Thoracic aorta (tissue), 2 donors: Measurements from ENCODE around the gene TMEM150C. TPM values are rescaled to one million over a fixed set of nuclear protein-coding genes. Genes with fewer than 3 reads are reported as not detected.

ENCODE experiments used
- ATAC-seq: fragments of 150-250 bp; one replicate; pipeline ENCODE4 v1.8.0; 2017; ENCODE audit warnings: low read depth; ENCODE audit not compliant: insufficient number of reproducible peaks, low FRiP score
- DNase-seq: peaks from one replicate; pipeline ENCODE4 v3.0.0-alpha.2; 2020; ENCODE audit warnings: low spot score
- H3K27ac ChIP-seq, 2 donors: fragments of 200-600 bp; sonication (generic); 1 replicate in 1 of 2; 2 replicates in 1 of 2; pipeline ENCODE4 v1.5.1; 2016; ENCODE audit warnings: mild to moderate bottlenecking in 2 of 2, moderate library complexity in 2 of 2
- H3K27me3 ChIP-seq: fragments of 200-600 bp; sonication (generic); replicated peaks from 2 replicates; pipeline ENCODE4 v1.6.0; 2016; ENCODE audit warnings: mild to moderate bottlenecking; ENCODE audit not compliant: insufficient read depth
- H3K36me3 ChIP-seq: fragments of 200-600 bp; sonication (generic); one replicate; pipeline ENCODE4 v1.5.1; 2016
- H3K4me1 ChIP-seq, 2 donors: fragments of 200-600 bp; sonication (generic); 1 replicate in 1 of 2; 2 replicates in 1 of 2; pipeline versions ENCODE4 v1.5.1 to v1.6.0; 2016; ENCODE audit warnings: low read depth in 2 of 2, mild to moderate bottlenecking in 1 of 2; ENCODE audit not compliant: control insufficient read depth in 1 of 2
- H3K4me3 ChIP-seq: fragments of 200-600 bp; sonication (generic); 2 replicates; pipeline ENCODE4 v1.5.1; 2016; ENCODE audit warnings: mild to moderate bottlenecking
- H3K9me3 ChIP-seq: fragments of 200-600 bp; sonication (generic); 2 replicates; pipeline ENCODE4 v1.5.1; 2016
- total RNA-seq, 2 donors: library from RNA; depleted of rRNA; stranded (reverse); fragments of >200 nt; gene quantifications; one replicate each; pipeline versions ENCODE4 v1.1.0 to v1.2.3, GENCODE V29; 2016
- TF ChIP-seq, protein P1 (sequence below): fragments of 200-600 bp; sonication (generic); IDR thresholded peaks from one replicate; pipeline ENCODE4 v1.5.1; 2019; ENCODE audit warnings: antibody characterized with exemption

TMEM150C gene
- total RNA-seq, 2 donors from 2014 or later, result 0.92 to 2.0 TPM

DNA sequence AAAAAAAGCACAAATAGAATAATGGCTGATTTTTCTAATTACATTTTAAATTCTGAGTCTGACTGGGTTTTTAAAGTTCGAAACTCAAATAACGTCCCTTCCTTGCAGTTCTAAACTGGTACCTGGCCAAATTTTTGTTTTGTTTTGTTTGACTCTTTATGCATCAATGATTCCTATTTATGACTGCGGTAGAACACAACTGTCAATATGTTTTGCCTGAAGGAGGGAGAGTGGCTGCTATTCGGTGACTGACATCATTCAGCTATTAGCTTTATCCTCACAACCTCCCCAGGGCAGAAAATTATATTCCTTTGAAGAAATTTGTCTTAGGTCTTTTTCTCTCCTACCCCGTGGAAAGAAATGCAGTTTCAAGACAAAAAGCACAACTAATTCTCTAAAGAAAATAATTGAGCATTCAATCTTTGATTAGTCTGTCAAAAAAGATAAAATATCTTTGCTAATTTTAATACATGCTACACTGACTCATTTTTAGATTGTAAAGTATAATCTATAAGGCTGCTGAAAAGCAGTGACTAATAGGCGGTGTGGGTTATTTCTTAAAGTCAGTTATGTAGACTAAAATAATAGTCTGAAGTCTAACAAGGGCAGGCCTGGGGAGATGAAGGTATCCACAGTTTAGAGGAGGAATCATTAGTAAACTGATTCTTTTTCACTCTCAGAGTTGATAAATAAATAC, 61.9 kb downstream of the TMEM150C start:
- no peak for ATAC-seq
- no peak overlapping the region for H3K4me3 ChIP-seq
- DNase-seq, result no peak
- H3K9me3 ChIP-seq, result no peaks in the 10 kb centered on the region
- H3K36me3 ChIP-seq, result no peaks in the 10 kb centered on the region
- no peak overlapping the region for H3K27ac ChIP-seq
- TF ChIP-seq, protein P1, sequence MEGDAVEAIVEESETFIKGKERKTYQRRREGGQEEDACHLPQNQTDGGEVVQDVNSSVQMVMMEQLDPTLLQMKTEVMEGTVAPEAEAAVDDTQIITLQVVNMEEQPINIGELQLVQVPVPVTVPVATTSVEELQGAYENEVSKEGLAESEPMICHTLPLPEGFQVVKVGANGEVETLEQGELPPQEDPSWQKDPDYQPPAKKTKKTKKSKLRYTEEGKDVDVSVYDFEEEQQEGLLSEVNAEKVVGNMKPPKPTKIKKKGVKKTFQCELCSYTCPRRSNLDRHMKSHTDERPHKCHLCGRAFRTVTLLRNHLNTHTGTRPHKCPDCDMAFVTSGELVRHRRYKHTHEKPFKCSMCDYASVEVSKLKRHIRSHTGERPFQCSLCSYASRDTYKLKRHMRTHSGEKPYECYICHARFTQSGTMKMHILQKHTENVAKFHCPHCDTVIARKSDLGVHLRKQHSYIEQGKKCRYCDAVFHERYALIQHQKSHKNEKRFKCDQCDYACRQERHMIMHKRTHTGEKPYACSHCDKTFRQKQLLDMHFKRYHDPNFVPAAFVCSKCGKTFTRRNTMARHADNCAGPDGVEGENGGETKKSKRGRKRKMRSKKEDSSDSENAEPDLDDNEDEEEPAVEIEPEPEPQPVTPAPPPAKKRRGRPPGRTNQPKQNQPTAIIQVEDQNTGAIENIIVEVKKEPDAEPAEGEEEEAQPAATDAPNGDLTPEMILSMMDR, result no peak
- H3K27me3 ChIP-seq, result no peaks in the 10 kb centered on the region
- H3K4me1 ChIP-seq, result no peaks in the 10 kb centered on the region

DNA sequence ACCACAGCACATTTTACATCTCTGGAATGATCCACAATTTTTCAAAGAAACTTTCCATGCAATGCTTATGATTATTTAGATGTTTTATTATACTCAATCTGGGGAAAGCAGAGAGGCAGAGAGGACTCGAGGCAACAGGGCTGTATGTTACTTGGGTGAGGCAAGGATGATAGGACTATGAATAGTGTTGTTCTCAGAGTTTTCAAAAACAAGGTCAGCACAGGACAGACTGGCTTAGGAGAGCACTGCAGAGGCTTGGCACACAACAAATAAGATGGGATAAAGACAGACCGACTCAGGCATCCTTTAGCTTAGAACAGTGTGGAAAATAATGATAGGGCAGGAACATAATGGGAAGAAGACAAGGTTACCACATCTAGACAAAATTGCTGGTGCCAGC, 65.4 kb downstream of the TMEM150C start:
- Histone ChIP-seq H3K36me3 (no peaks in the 10 kb centered on the region), H3K9me3 (no peaks in the 10 kb centered on the region), H3K27me3 (no peaks in the 10 kb centered on the region), H3K4me3 (no peak overlapping the region), H3K27ac (no peak overlapping the region), H3K4me1 (no peaks in the 10 kb centered on the region)
- TF ChIP-seq, protein P1, result no peak
- no peak for ATAC-seq
- DNase-seq, result no peak

DNA sequence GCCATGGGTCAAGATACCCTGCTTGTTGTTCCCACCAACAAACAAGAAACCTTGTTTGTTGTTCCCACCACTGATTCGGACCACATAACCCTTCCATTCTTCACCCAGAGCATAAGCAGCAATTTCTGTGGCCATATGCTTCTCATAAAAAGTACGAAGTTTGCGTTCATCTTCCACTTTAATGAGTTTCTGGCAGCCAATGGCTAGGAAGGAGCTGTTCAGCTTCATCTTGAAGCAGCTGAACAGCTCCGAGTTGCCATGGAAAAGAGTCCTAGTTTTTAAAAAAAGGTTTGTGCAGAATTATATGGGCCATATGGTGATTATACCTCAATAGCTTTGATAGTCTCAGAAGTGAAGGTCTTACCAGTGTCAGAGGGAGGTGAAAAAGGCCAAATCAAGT, 66.1 kb downstream of the TMEM150C start:
- Histone ChIP-seq H3K36me3 (no peaks in the 10 kb centered on the region), H3K9me3 (no peaks in the 10 kb centered on the region)
- TF ChIP-seq, protein P1, result no peak

DNA sequence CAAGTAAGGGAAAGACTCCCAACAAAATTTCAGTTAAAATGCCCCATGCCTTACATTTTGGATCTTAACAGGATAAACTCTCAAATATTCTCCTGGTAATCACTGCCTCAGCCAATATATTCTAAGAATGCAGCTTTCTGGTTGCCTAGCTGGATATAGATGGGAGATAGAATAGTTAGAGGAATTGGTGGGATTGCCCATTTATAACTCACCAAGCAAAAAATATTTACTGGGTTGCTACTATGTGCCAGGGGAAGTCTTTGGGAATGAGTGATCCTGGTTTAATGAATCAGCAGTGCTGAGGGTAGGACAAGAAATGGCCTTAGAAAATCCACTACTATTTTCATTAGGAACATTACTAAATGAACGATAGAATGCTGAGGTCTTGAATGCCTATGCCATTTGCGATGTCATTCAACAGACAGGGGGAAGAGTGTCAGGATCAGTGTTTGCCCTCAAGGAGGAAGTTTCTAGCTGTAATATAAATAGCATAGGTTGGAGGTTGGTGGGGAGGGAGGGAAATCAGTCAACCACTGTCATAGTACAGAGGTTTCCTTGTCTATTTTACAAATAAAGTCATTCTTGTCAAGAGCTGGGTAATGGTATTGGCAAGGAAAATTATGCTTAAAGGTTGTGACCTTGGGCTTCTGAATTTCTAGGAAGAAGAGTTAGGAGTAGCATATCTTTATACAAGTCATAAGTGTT, 67.9 kb downstream of the TMEM150C start:
- Histone ChIP-seq H3K27ac (no peak overlapping the region), H3K4me1 (no peaks in the 10 kb centered on the region), H3K9me3 (no peaks in the 10 kb centered on the region), H3K4me3 (no peak overlapping the region), H3K36me3 (no peaks in the 10 kb centered on the region), H3K27me3 (no peaks in the 10 kb centered on the region)
- TF ChIP-seq, protein P1, result no peak
- DNase-seq, result no peak
- ATAC-seq, result no peak

More for the DNA sequence above, 66.1 kb downstream of the TMEM150C start:
- H3K27me3 ChIP-seq, result no peaks in the 10 kb centered on the region
- H3K4me1 ChIP-seq, result no peaks in the 10 kb centered on the region
- DNase-seq (no peak), ATAC-seq (no peak)
- H3K27ac ChIP-seq, result no peak overlapping the region
- no peak overlapping the region for H3K4me3 ChIP-seq

DNA sequence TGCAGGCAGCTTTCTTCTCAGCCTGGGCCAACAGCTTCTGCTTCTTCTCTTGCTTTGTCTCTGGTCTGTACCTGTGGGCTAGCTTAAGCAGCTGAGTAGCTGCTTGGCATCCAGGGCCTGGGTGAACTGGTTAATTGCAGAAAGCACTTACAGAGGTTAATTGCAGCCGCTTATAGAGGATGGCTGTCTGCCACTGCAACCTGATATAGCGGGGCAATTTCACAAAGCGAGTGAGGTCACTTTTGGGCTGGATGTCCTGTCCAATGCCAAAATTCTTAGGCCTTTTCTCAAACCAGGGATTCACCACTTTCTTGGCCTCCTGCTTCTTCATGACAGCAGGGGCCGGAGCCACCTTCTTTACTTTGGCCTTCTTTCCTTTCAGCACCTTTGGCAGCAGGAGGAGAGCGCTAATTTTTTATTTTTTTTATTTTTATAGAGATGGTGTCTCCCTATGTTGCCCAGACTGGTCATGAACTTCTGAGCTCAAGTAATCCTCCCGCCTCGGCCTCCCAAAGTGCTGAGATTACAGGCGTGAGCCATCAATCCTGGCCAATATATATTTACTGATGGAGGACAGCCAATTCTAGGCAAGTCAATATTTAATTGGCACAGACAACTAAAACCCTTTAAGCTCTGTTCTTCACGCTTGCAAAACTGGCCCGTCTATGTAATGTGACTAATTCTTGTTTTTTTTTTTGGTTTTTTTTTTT, 70.4 kb downstream of the TMEM150C start:
- Histone ChIP-seq H3K9me3 (no peaks in the 10 kb centered on the region), H3K4me1 (no peaks in the 10 kb centered on the region), H3K27me3 (no peaks in the 10 kb centered on the region), H3K36me3 (no peaks in the 10 kb centered on the region), H3K27ac (no peak overlapping the region), H3K4me3 (no peak overlapping the region)
- DNase-seq (no peak), ATAC-seq (no peak)
- TF ChIP-seq, protein P1, result no peak
